ENCODE data around the gene OR56A5.

The OR56A5 gene

GRCh38 chr11:5932671-5933070, 35.6 kb downstream of the OR56A5 start:
- DNase-seq: no peak

- DNase-seq: no peak
Measured at GRCh38 chr11:5931061-5931460, 37.2 kb downstream of the OR56A5 start.

GRCh38 chr11:5930614-5931013, 37.7 kb downstream of the OR56A5 start:
- no peak for DNase-seq

- DNase-seq: no peak
Measured at GRCh38 chr11:5929571-5930368, 38.5 kb downstream of the OR56A5 start.

GRCh38 chr11:5928811-5929210, 39.5 kb downstream of the OR56A5 start:
- DNase-seq: no peak

GRCh38 chr11:5928271-5928670, 40.0 kb downstream of the OR56A5 start:
- no peak for DNase-seq

- DNase-seq: no peak
Measured at GRCh38 chr11:5923794-5924193, 44.5 kb downstream of the OR56A5 start.

- no peak for DNase-seq
Measured at GRCh38 chr11:5923427-5923776, 44.9 kb downstream of the OR56A5 start.

GRCh38 chr11:5922749-5923426, 45.4 kb downstream of the OR56A5 start:
- no peak for DNase-seq

Measured in NCI-H1092 (cell line).